ENCODE results near the gene GPR3. TPM values are rescaled to one million over a fixed set of nuclear protein-coding genes. Genes with fewer than 3 reads are reported as not detected.

GPR3 gene
- total RNA-seq, 1 experiment from 2014 or later, result 4.4 TPM

DNA sequence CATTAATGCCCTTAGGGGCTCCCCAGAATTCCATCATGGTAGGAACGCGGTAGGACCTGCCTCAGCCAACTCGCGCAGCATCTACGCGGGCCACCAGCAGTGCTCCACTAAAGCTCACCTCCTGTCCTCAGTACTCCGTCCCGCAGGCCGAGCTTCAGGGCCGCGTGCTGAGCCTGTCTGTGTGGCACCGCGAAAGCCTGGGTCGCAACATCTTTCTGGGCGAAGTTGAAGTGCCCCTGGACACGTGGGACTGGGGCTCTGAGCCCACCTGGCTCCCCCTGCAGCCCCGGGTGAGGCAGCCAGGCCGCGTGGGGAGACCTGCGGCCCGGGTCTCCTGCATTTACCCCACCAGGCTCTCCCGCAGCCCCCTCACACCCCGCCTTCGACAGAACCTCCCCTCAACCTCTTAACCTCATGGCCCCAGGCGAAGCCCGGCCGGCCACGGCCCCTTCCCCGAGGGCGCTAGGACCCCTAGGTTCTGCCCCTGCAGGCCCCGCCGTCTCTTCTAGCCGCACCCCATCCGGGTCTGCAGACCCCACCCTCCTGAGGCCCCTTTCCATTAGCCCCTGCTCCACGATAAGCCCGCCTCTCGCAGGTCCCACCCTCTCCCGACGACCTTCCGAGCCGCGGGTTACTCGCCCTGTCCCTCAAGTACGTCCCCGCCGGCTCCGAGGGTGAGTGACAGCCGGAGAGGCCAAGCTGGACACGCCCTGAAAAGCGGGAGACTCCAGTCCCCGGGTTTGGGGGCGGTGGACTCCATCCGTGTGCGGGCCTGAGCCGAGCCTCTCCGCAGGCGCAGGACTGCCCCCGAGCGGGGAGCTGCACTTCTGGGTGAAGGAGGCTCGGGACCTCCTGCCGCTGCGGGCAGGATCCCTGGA, 41.5 kb upstream of the GPR3 start:
- peak overlapping the region; percentile 4 for H3K9ac ChIP-seq (ENCODE audit: extremely low read depth, insufficient read length, low read length)
- WGBS (ENCODE audit: extremely low coverage, insufficient read length, low lambda C conversion rate), result no CpG with 5 or more reads among the region's 62 CpGs
- H3K4ac ChIP-seq (ENCODE audit: low read depth, low read length), result no peak overlapping the region
- H3K9me3 ChIP-seq (ENCODE audit: control insufficient read depth, low read depth, low read length), result no peaks in the 10 kb centered on the region
- H2BK12ac ChIP-seq (ENCODE audit: insufficient read length, low read depth, low read length), result no peak overlapping the region
- no peak overlapping the region for H2BK20ac ChIP-seq (ENCODE audit: low read depth, low read length, poor library complexity, severe bottlenecking)
- no peak overlapping the region for H3K27ac Mint-ChIP-seq
- no peaks in the 10 kb centered on the region for H3K4me1 ChIP-seq (ENCODE audit: insufficient read depth, low read length)
- H2AFZ ChIP-seq (ENCODE audit: low read length), result no peak overlapping the region
- peaks cover 14 to 20% of the 10 kb centered on the region in 2 experiments for H3K4me1 Mint-ChIP-seq
- H2BK5ac ChIP-seq (ENCODE audit: insufficient read length, low read length), result no peak overlapping the region
- H3T11ph ChIP-seq (ENCODE audit: low read length), result no peak overlapping the region
- no peaks in the 10 kb centered on the region; the same call in 1 of the 2 replicates for H3K79me2 ChIP-seq (ENCODE audit: insufficient read depth, low read length)
- H2BK120ac ChIP-seq (ENCODE audit: low read depth, low read length, poor library complexity, severe bottlenecking), result no peak overlapping the region
- H3K14ac ChIP-seq (ENCODE audit: insufficient read depth, low read length), result no peak overlapping the region
- peak overlapping the region; percentile 4 for H3K18ac ChIP-seq (ENCODE audit: insufficient read length, low read depth, low read length)
- no peak overlapping the region for H3K56ac ChIP-seq (ENCODE audit: insufficient read length, low read depth, low read length)
- H3K27me3 ChIP-seq (ENCODE audit: insufficient read depth, low read length), result no peaks in the 10 kb centered on the region
- TF ChIP-seq, protein P1, sequence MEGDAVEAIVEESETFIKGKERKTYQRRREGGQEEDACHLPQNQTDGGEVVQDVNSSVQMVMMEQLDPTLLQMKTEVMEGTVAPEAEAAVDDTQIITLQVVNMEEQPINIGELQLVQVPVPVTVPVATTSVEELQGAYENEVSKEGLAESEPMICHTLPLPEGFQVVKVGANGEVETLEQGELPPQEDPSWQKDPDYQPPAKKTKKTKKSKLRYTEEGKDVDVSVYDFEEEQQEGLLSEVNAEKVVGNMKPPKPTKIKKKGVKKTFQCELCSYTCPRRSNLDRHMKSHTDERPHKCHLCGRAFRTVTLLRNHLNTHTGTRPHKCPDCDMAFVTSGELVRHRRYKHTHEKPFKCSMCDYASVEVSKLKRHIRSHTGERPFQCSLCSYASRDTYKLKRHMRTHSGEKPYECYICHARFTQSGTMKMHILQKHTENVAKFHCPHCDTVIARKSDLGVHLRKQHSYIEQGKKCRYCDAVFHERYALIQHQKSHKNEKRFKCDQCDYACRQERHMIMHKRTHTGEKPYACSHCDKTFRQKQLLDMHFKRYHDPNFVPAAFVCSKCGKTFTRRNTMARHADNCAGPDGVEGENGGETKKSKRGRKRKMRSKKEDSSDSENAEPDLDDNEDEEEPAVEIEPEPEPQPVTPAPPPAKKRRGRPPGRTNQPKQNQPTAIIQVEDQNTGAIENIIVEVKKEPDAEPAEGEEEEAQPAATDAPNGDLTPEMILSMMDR (conservative IDR thresholded peaks at IDR 0.05), result peak; percentile 36; the same call in 2 of the 3 replicates
- no peaks in the 10 kb centered on the region for H3K9me3 Mint-ChIP-seq
- H4K8ac ChIP-seq (replicated peaks; ENCODE audit: insufficient read length, low read depth, low read length), result no peak overlapping the region
- no peak overlapping the region for H2BK15ac ChIP-seq (ENCODE audit: low read depth, low read length)
- peaks cover 23% of the 10 kb centered on the region for H3K27me3 Mint-ChIP-seq (ENCODE audit: low read depth)
- peak; percentile 99 for DNase-seq
- peak overlapping the region; percentile 70 to 84 for H3K4me3 Mint-ChIP-seq
- no peak overlapping the region for H3K23ac ChIP-seq (ENCODE audit: insufficient read length, low read depth, low read length)
- peaks cover 4 to 18% (median 12%) of the 10 kb centered on the region in 3 experiments; a peak in 5 of 7 replicates for H3K36me3 Mint-ChIP-seq (ENCODE audit: insufficient read depth in 1 of 3, low read depth in 3 of 3)
- H4K20me1 ChIP-seq (ENCODE audit: control insufficient read depth, insufficient read depth, insufficient read length), result peaks cover 4% of the 10 kb centered on the region
- H3K23me2 ChIP-seq (ENCODE audit: insufficient read length, low read depth, low read length, poor library complexity, severe bottlenecking), result peaks cover 21% of the 10 kb centered on the region
- no peak overlapping the region for H4K5ac ChIP-seq (ENCODE audit: insufficient read length, low read depth, low read length)
- H3K4me2 ChIP-seq (ENCODE audit: insufficient read depth, insufficient read length, low read length), result peak overlapping the region; percentile 71
- H3K27ac ChIP-seq (ENCODE audit: insufficient read length, low read depth, low read length), result no peak overlapping the region
- H3K79me1 ChIP-seq (ENCODE audit: insufficient read depth, low read depth, low read length, poor library complexity, severe bottlenecking), result no peaks in the 10 kb centered on the region
- no peak overlapping the region for H2AK5ac ChIP-seq (ENCODE audit: insufficient read length, low read length)
- no peak overlapping the region for H4K91ac ChIP-seq (ENCODE audit: insufficient read length, low read depth, low read length)

Measured in H9 (cell line).